Loucy (cell line): ENCODE data around the gene SLC4A3.

Experiments used
- EZH2phosphoT487 ChIP-seq: fragments of 200-600 bp; IDR thresholded peaks from 2 replicates; pipeline ENCODE4 v1.6.1; 2018; ENCODE audit warnings: antibody characterized with exemption, mild to moderate bottlenecking, moderate library complexity, borderline replicate concordance
- TF ChIP-seq, protein P1 (sequence below): fragments of 200-600 bp; sonication (generic); conservative IDR thresholded peaks from 2 replicates; pipeline ENCODE4 v1.5.1; 2014; ENCODE audit warnings: mild to moderate bottlenecking, antibody characterized with exemption, low read length

DNA sequence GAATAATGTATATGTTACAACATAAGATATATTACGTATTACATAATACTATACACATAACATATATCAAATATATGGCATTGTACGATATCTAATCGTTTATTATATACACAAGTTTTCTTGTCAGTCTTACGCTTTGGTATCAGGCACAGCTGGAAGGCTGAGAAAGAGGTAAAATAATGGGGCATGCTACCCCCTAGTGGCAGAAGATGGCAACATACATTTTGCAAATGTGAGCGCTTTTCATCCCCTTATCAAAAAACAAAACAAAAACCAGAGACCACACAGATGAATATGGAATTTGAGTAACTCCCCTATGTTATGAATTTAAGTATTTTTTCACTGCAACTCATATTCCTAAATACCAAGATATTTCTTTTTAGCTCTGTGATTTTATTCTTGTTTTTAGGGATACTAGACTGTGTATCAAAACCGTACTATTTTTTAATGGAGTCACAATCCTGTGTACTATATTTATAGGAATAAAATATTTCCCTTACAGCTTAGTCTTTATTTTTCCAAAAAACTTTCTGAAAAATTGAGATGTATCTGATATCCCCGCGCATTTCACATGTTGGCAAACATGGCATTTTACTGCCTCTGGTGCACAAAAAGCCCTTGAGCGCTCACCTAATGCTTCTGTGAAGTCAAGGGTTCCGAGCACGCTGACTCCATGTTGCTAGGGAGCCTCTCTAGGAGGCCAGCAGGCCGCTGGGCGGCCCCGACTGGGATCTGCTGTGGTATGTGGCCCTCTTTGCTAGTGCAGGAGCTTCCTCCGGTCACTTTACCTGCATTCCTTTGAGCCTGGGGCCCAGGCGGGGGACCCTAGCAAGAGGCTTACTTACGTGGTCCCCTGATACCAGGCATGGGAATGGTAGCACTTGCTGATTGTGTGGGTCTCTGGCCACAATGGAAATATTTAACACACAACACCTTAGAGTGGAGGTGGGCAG, 62.5 kb downstream of the SLC4A3 start:
- TF ChIP-seq EZH2phosphoT487 = no peak
- TF ChIP-seq, protein P1, sequence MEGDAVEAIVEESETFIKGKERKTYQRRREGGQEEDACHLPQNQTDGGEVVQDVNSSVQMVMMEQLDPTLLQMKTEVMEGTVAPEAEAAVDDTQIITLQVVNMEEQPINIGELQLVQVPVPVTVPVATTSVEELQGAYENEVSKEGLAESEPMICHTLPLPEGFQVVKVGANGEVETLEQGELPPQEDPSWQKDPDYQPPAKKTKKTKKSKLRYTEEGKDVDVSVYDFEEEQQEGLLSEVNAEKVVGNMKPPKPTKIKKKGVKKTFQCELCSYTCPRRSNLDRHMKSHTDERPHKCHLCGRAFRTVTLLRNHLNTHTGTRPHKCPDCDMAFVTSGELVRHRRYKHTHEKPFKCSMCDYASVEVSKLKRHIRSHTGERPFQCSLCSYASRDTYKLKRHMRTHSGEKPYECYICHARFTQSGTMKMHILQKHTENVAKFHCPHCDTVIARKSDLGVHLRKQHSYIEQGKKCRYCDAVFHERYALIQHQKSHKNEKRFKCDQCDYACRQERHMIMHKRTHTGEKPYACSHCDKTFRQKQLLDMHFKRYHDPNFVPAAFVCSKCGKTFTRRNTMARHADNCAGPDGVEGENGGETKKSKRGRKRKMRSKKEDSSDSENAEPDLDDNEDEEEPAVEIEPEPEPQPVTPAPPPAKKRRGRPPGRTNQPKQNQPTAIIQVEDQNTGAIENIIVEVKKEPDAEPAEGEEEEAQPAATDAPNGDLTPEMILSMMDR = peak; percentile 59
